ENCODE data around the gene C1QL4. TPM values are rescaled to one million over a fixed set of nuclear protein-coding genes. Genes with fewer than 3 reads are reported as not detected.

Gene C1QL4
- total and polyA plus RNA-seq, 9 of the 15 experiments (the other 6 are each of a cell fraction or from before 2014, with no cell fraction given), result 0.08 to 2.1 (median 0.31) TPM

GRCh38 chr12:49345825-49346658 is 9.1 kb upstream of the C1QL4 start (continued):
- TF ChIP-seq NELFE (IDR thresholded peaks at IDR 0.05; ENCODE audit: insufficient read depth, insufficient read length), result no peak
- TF ChIP-seq EZH2 (IDR thresholded peaks at IDR 0.05; ENCODE audit: borderline replicate concordance, low read depth, low read length), result peak; percentile 82; the same call in 1 of the 2 replicates
- TF ChIP-seq, protein P1, sequence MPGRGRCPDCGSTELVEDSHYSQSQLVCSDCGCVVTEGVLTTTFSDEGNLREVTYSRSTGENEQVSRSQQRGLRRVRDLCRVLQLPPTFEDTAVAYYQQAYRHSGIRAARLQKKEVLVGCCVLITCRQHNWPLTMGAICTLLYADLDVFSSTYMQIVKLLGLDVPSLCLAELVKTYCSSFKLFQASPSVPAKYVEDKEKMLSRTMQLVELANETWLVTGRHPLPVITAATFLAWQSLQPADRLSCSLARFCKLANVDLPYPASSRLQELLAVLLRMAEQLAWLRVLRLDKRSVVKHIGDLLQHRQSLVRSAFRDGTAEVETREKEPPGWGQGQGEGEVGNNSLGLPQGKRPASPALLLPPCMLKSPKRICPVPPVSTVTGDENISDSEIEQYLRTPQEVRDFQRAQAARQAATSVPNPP (IDR thresholded peaks at IDR 0.05; ENCODE audit: borderline replicate concordance, insufficient read depth, insufficient read length), result no peak
- peak; percentile 7 for TF ChIP-seq PHF20 (IDR thresholded peaks at IDR 0.05; ENCODE audit: partially characterized antibody)
- TF ChIP-seq PRDM10 (IDR thresholded peaks at IDR 0.05; ENCODE audit: partially characterized antibody), result no peak
- no peak for TF ChIP-seq BDP1 (IDR thresholded peaks at IDR 0.05; ENCODE audit: insufficient read depth, insufficient read length)
- peak; percentile 41 for TF ChIP-seq ZBTB7A (IDR thresholded peaks at IDR 0.05; ENCODE audit: borderline replicate concordance, control insufficient read depth, low read depth, low read length)
- TF ChIP-seq ARID2 (IDR thresholded peaks at IDR 0.05), result no peak
- no peak for TF ChIP-seq OTX1 (CRISPR knock-in tag; IDR thresholded peaks at IDR 0.05)
- no peak for TF ChIP-seq AFF4 (CRISPR knock-in tag; IDR thresholded peaks at IDR 0.05)
- peak; percentile 80 for TF ChIP-seq EGR1 (conservative IDR thresholded peaks at IDR 0.05)

All from K562 (cell line).